LNCaP clone FGC (cell line): ENCODE results near the gene MYO1E.

Experiments
- DNase-seq: peaks from one replicate; pipeline ENCODE4 v3.0.0-alpha.2; 2011; ENCODE audit warnings: low read depth
- H3K4me3 ChIP-seq: 2 replicates; pipeline ENCODE4 v1.5.1; 2011; ENCODE audit warnings: mild to moderate bottlenecking, low read depth, low read length, control low read depth
- TF ChIP-seq, protein P1 (sequence below): IDR thresholded peaks from 2 replicates; pipeline ENCODE4 v1.5.1; 2012; ENCODE audit warnings: mild to moderate bottlenecking; ENCODE audit not compliant: control insufficient read depth, insufficient read depth; ENCODE audit errors: extremely low read depth

Gene MYO1E

GRCh38 chr15:59296181-59296617 is 76.5 kb downstream of the MYO1E start:
- DNase-seq: no peak
- TF ChIP-seq, protein P1, sequence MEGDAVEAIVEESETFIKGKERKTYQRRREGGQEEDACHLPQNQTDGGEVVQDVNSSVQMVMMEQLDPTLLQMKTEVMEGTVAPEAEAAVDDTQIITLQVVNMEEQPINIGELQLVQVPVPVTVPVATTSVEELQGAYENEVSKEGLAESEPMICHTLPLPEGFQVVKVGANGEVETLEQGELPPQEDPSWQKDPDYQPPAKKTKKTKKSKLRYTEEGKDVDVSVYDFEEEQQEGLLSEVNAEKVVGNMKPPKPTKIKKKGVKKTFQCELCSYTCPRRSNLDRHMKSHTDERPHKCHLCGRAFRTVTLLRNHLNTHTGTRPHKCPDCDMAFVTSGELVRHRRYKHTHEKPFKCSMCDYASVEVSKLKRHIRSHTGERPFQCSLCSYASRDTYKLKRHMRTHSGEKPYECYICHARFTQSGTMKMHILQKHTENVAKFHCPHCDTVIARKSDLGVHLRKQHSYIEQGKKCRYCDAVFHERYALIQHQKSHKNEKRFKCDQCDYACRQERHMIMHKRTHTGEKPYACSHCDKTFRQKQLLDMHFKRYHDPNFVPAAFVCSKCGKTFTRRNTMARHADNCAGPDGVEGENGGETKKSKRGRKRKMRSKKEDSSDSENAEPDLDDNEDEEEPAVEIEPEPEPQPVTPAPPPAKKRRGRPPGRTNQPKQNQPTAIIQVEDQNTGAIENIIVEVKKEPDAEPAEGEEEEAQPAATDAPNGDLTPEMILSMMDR: no peak
- H3K4me3 ChIP-seq: no peak overlapping the region

GRCh38 chr15:59295261-59296001 is 77.2 kb downstream of the MYO1E start:
- DNase-seq: no peak
- TF ChIP-seq, protein P1: no peak
- H3K4me3 ChIP-seq: no peak overlapping the region

DNA sequence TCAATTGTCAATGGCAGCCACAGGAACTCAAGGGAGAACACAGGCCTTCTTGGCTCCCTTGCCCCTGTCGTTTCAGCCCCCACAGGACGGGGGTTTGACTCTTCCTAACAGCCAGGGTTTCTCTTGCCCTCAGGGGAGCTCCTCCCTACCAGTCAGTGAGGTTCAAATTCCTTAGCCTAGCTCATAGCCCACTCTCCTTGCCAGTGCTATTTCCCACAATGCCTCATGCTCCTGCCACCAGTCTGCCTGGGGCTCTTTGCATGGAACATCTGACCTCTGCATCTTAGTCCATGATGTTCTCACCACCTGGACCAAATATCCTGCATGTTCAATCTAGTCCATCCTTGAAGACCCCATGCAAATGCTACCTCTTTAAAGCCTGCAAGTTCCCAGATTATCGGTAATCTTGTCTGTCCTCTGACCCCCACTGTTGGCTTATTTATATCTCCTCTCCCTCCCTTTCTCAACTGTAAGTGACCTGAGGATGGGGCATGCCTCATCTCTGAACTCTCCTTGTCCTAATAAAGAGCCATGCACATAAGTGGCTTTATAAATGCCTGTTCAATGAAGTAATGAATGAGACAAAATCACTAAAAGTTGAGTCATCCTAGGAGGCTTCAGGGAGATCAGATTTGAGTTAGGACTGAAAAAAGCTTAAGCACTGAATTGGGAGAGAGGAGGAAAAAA is 78.0 kb downstream of the MYO1E start:
- H3K4me3 ChIP-seq: no peak overlapping the region
- no peak for DNase-seq
- TF ChIP-seq, protein P1: no peak

- DNase-seq: no peak
- TF ChIP-seq, protein P1: no peak
- H3K4me3 ChIP-seq: no peak overlapping the region
Observed at GRCh38 chr15:59292442-59293151, 80.1 kb downstream of the MYO1E start.

DNA sequence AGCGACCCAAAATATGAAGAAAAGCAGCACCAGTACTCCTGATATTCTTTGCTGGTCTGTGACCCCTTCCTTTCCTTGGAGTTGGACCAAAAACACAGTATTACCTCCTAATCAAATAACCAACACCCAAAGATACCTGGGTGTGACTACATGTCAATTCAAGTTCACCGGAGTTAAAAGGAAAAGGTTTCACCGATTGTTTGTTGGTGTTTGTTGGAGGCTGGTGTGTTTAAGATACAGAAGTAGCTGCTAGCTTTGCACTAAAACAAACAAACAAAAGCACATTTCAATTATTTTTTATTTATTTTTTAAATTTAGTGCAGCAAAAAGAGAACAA is 81.5 kb downstream of the MYO1E start:
- no peak for DNase-seq
- TF ChIP-seq, protein P1: no peak
- H3K4me3 ChIP-seq: no peak overlapping the region

DNA sequence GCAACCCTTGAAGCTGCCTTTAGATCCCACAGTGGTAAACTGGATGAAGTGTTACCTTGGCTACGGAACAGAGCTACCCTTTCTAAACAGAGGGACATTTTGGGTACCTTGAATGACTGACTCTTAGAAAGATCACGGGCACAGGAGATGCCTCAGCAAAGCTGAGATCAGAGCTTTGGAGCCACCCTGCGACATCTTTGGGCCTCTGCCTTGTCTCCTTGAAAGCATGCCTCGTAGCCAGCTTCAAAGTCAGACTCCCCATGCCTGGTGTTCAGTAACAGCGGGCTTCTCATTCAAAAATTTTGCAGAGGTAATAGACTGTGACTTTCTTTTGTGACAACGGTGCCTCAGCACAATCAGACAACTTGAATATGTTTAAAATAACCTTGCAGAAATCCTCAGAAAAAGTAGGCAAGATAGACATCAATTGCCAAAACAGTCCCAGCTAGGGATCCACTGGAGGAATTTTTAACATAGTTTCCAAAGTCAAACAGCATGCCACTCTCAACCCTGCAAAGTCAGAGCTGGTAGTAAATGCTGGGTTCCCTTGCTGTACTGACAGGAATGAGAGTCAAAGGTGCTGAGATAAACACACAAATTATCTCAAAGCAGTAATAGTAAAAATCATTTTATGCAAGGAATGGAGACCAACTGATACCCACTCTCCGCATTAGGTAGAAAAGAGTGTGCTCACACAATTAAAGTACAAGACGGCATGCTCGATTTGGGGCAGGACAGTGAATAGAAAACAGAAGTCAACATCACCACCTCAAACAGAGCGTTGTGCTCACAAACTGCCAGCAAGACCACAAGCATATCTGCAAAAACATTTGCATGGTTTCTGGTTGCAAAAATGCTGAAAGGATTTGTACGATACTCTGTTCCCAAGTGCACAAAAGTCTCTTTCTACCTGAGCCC is 82.1 kb downstream of the MYO1E start:
- DNase-seq: no peak
- H3K4me3 ChIP-seq: no peak overlapping the region
- TF ChIP-seq, protein P1: no peak
